GM19239 (cell line): ENCODE measurements around the gene DNAJB11.
"Not testable (repeated sequence)": the region's sequence is repeated elsewhere in the genome, so short reads cannot be mapped to it uniquely, and the experiment has no call there.

Experiments used
- DNase-seq: peaks from one replicate; pipeline ENCODE4 v3.0.0; 2011; ENCODE audit warnings: low spot score; ENCODE audit not compliant: insufficient read length
- FAIRE-seq: peaks from 2 replicates; lab custom pipeline; 2011; peaks lifted over from hg19 to GRCh38; lab: Jason Lieb, UNC

DNAJB11 gene

DNA sequence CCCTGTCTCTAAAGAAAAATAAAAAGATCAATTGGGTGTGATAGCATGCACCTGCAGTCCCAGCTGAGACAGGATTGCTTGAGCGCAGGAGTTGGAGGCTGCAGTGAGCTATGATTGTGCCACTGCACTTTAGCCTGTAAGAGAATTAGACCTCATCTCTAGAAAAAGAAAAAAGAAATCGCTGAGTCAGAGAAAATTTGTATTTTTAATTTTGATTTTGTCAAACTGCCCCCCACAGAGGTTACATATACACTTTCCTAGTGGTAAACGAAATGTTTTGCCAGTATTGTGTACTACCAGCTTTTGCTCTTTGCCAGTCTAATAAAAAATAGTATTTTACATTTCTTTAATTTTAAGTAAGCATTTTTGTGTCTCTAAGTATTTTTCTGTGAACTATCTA lies 21.0 kb upstream of the DNAJB11 start:
- FAIRE-seq = no peak
- DNase-seq = no peak

DNA sequence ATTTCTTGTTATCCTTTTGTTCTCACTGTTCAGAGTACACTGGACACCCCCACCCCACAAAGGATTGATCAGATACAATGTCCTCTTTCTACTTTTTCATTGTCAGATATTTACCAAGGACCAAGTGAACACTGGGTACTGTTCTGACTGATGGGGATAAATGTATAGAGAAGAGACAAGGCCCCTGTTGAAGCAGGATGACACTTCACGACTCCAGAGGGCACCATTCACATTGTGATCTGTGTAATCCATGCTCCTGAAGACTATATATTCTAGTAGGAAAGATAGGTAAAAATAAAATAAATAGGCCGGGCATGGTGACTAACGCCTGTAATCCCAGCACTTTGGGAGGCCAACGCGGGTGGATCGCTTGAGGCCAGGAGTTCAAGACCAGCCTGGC lies 19.1 kb upstream of the DNAJB11 start:
- FAIRE-seq (no peak), DNase-seq (no peak)

DNA sequence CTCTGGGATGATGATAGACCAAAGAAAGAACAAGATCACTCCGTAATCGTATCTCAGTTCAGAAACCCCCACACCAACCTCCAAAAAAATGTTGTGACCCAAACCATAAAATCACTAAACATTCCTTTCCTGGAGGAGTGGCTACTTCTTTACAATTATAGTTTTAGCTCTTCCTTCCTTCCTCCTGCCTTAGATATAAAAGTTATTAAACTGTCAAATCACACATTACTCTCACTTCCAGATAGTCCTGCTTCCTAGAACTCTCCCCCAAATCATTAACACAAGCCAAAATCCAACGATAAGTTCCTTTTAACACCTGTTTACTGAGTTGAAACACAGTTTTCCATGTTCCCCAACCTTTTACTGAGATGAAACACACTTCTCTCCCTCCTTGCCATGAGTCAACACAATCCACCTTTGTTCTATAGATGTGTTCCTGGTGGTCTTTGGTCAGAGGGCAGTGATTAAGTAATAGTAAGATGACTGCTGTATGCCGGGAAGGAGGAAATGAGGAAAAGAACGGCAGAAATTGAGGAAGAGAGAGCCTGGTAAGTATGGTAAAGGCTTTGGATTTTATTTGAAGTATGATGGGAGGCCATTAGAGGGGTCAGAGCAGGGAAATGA lies 18.0 kb upstream of the DNAJB11 start:
- peak; percentile 67 for FAIRE-seq

DNA sequence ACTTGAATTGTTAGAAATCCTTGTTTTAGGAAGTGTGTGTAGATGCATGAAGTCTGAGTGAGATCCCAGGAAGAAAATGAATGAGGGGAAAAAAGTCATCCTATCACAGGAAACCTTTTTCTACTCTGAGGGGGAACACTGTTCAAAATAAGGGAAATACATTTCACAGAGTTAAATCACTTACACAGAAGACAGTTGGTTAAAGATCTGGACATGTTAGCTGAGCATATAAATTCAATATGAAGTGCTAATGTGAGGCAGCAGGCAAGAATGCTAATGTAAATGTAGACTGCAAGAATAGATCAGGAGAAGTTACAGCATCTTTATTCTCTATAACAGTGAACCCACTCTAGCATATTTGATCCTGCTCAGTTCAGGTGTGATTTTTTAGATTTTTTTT lies 5.9 kb upstream of the DNAJB11 start:
- FAIRE-seq (no peak), DNase-seq (no peak)

More for the DNA sequence above, 18.0 kb upstream of the DNAJB11 start:
- DNase-seq = no peak

DNA sequence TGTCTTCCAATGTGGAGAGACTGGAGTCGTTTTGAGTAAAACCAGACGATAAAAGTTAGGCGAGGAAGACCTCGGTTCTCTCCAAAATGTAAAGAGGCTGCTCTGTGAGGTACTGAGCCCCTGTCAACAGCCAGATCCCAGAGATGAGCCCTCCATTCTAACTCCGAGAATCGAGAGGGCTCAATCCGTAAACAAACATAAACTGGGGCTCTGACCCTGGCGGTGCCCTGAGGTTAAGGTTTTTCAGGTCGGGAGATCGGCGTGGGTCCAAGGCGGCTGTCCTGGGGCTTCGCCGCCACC lies 3.8 kb upstream of the DNAJB11 start:
- no peak for FAIRE-seq

DNA sequence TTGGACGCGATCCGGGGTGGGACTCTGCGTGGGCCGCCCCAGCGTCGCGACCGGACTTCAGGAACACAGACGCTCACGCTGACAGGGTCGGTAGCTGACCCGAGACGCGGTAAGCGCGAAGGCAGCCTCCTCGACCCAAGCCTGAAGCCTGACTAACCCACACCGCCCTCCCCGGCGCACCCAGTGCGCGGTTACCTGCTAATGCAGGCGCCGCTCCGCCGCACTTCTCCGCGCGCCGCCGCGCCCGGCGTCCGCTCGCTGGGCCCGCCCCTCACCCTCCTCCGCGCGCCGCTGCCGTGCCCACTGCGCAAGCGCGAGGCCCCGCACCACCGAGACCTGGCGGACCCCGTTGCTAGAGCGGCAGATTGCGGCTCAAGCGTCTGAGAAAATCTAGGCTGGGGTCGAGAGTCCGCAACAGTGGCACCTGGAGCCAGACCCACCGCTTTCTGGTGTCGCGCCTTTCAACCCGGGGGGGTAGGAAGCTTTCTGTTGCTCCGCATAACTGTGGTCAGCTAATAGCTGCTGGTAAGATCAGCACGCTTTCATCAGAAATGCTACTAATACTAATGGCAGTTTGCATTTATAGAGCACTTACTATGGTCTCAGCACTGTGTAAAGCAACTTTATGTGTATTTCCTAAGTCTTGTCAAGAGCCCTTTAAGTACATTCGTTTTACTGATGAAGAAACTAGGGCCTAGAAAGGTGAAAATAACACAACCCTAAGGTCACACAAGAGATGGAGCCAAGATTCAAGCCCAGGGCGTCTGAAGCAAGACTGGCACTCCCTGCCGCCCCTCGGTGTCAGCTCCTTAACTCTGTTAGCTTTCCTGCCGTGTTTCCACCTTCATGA lies 3.2 kb upstream of the DNAJB11 start, which contains the start of gene TBCCD1:
Gene TBCCD1, minus strand, starts transcription at position 268 of the 850 bp plus-strand sequence. CDS start 3,010 bp downstream, outside the sequence.
- DNase-seq = peak; percentile 60
- peak; percentile 88 for FAIRE-seq

More for the DNA sequence above, 3.8 kb upstream of the DNAJB11 start:
- no peak for DNase-seq

DNA sequence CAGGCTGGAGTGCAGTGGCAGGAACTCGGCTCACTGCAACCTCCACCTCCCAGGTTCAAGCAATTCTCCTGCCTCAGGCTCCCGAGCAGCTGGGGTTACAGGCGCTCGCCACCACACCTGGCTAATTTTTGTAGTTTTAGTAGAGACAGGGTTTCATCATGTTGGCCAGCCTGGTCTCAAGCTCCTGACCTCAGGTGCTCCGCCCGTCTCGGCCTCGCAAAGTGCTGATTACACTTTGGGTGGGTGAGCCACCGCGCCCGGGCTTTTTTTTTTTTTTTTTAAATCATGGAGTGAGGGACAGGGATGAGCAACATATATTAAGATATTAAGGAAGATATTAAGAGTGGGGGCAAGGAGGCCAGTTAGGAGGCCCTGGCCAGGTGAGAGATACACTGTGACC lies 1.2 kb upstream of the DNAJB11 start:
- DNase-seq, FAIRE-seq: not testable (repeated sequence)

DNA sequence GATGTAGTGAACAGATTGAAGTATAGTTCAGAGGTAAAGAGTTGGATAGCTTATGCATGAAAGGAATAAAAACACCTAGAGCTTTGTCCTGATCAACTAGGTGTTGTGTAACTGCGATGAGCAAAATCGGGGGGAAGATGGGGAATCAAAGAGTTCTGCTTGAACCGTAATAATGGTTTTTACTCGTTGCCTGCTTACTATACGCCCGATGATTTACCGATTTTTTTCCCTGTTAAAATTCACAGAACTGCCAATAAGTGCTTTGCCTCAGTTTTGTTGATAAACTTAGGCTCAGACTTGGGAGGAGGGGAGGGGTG lies 783 bp upstream of the DNAJB11 start:
- no peak for FAIRE-seq
- no peak for DNase-seq

DNA sequence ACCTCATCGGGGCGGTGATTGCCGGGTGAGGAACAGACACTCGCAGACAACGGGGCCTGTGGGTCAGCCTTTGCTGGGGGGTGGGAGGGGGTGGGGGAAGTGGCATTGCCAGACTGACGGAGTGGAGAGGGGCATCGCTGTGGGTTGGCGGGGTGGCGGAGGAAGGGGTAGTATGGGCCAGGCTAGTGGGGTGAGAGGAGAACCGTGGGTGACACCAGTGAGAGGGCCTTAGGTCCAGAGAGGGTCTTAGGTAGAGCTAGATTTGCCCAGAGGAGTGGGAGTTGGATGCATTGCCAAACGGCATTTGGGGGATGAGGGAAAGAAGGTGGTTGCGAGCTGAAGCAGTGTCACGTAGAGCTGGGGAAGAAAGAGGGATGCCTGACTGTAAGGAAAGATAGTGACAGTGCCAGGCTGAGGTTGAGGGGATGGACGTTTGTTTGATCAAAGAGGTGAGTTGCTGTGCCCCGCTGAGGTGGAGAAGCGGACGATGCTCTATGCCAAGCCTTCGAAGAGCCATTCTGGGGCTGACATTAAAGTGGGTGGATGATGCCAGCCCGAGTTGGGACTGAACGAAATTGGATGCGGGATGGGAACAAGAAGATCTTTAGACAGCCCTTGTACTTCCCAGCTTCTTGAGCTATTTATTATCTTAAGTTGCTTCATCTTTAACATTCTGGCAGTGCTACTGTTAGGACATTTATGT lies 572 bp downstream of the DNAJB11 start:
- FAIRE-seq = no peak
- no peak for DNase-seq

DNA sequence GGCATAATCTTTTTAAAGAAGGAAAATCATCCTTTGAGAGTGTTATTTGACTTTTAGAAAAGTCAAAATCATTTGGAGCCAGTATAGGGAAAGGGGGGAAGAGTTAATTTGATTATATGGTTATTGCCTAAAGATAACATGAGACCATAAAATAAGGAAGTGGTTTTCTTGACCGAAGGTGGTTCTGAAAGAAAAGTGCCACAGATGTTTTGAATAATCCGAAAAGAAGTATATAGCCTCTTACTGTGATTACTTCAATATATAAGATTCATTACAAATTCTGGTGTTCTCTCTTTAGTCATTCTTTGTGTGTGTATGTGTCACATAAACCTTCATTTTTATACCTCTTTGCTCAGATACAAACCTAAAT lies 1.1 kb downstream of the DNAJB11 start:
- FAIRE-seq (no peak), DNase-seq (no peak)

DNA sequence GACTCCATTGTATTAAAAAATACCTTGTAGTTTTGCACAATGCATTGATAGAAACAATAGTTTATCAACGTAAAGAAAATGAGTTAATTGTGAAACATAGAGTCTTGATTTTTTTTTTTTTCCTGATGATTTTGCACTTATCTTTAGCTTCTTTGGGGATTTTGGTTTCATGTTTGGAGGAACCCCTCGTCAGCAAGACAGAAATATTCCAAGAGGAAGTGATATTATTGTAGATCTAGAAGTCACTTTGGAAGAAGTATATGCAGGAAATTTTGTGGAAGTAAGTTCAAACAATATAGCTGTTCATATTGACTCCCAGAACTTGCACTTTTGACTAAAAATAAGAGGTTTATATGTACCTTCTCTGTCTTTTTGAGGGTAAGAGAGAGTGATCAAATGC lies 7.0 kb downstream of the DNAJB11 start:
- no peak for FAIRE-seq
- no peak for DNase-seq

DNA sequence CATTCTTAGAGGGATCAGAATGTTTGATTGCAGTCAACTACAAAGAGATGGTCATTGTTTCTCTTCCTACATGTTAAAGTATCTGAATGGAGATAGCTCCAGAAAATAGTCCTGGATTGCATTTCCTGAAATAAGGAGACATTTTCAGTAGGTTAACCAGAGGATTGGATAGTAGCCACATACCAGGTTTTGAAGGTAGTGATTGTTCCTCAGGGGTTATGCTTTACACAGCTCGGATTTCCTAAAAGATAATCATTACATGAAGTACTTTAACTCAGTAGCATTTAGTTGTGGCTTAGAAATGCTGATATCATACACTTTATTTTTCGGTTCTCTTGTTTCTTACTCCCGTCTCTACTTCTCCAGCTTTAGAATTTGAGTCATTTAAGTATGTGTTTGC lies 10.3 kb downstream of the DNAJB11 start:
- DNase-seq (no peak), FAIRE-seq (no peak)

DNA sequence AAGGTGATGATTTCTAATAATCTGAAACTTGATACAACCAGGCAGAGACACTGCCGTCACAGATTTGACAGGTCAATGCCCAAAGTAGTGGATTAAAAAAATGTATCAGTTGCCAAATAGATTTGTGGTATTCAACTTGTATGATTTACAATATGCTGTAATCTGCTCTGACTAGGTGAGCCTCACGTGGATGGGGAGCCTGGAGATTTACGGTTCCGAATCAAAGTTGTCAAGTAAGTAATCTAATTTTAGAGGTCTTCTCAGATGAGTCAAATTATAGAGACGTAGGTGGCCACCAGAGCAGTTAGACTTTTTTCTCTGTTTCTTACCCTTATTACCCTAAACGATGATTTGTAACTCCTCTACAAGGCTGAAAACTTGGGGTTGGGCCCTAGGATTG lies 12.0 kb downstream of the DNAJB11 start:
- DNase-seq (no peak), FAIRE-seq (no peak)

DNA sequence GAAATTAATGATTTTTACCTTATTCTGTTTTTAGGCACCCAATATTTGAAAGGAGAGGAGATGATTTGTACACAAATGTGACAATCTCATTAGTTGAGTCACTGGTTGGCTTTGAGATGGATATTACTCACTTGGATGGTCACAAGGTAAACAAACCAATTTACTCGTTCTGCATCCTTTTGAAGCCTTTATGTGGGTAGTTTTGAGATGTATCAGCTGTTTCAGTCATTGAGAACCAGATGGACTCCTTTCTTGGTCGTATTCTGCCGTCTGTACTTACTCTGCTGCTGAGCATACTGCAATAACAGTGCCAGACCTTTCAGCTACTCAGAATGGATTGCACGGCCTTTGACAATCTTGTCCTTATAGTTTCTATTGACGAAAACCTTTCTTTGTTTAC lies 13.3 kb downstream of the DNAJB11 start:
- DNase-seq = no peak
- no peak for FAIRE-seq

DNA sequence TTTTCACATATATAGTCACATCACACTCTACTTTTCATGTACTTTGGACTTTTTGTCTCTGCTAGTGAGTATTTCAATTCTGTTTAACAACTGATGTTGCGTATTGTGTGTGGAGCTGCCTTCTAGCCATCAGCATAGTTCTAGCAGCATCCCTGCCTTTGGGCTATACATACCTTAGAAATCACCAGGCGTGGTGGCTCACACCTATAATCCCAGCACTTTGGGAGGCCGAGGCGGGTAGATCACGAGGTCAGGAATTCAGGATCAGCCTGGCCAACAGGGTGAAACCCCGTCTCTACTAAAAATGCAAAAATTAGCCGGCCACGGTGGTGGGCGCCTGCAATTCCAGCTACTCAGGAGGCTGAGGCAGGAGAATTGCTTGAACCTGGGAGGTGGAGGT lies 15.7 kb downstream of the DNAJB11 start:
- not testable (repeated sequence) for FAIRE-seq, DNase-seq

DNA sequence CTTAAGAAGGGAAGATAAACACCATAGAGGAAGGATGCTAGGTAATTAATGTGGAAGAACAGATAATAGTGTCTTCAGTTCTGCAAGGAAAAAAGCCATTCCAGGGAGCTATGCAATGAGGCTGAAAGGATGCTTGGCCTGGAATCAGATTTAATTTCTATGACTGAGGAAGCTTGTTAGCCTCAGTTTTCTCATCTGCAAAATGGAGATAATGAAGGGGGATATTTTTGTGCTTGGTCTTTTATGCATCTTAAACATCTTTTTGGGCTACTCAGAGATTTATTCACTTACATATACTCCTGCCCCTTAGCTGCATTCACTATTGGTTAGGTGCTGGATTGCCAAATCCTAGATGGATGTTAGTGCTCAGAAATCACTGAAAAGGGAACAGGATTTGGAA lies 16.7 kb downstream of the DNAJB11 start:
- FAIRE-seq (no peak), DNase-seq (no peak)

DNA sequence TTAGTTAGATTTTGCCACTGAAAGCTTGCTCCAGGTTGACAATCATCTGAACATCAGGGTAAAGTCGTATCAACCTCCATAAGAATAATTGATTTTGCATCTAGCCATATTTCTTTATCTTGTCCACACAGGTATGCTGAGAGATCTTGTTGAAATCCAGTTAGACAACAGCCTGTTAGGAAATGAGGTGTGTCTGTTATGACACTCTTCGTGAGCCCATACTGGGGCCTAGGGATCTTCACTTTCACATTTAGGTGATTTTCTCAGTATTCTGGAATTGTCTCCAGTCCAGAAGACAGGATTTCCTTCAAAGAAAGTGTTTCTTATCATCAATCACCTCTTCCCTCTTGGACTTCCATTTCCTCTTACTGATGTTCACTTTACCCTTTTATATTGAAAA lies 18.1 kb downstream of the DNAJB11 start:
- no peak for FAIRE-seq
- DNase-seq = no peak

DNA sequence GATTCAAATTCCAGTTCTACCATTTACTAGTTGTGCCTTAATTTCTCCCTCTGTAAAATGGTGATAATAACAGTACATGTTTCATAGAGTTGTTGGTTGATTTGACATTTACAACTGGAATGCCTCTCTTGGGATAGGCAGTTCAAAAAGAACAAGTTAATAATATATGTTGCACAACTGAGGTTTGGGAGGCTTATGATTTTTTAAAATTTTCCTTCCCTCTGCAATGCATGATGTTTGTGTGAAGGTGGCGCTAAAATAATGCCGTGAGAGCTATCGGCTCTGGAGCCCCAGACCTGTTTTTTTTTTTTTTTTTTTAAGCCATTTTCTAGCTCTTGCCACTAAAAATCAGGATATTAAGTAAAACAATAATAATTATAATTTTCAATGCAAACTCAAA lies 18.6 kb downstream of the DNAJB11 start:
- FAIRE-seq = no peak
- DNase-seq = no peak

DNA sequence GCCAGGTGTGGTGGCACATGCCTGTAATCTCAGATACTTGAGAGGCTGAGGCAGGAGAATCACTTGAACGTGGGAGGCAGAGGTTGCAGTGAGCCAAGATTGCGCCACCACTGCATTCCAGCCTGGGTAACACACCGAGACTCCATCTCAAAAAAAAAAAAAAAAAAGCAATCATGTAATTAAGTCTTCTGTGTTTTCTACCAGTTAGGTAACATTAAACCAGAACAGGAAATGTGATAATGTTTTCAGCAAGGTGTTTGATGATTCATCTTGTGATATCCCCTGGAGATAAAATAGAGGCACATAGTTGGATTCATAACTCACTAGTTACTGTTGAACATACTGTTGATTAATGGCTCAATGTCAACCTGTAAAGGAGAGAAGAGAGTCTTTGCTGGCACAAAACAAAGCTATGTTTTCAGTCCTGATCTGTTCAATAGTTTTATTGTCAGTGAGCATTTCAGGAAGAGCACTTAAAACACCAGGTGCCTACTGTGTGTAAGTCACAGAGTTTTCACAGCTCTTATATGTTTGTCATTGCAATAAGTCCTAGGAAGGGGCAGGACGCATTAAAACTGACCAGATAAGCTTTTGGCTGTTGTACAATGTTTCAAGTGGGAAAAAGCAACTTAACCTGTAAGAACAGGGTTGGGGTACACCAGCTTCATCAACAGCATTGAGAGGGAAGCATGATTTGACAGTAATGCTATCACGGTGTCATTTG lies 19.5 kb downstream of the DNAJB11 start:
- no peak for FAIRE-seq
- DNase-seq = no peak

DNA sequence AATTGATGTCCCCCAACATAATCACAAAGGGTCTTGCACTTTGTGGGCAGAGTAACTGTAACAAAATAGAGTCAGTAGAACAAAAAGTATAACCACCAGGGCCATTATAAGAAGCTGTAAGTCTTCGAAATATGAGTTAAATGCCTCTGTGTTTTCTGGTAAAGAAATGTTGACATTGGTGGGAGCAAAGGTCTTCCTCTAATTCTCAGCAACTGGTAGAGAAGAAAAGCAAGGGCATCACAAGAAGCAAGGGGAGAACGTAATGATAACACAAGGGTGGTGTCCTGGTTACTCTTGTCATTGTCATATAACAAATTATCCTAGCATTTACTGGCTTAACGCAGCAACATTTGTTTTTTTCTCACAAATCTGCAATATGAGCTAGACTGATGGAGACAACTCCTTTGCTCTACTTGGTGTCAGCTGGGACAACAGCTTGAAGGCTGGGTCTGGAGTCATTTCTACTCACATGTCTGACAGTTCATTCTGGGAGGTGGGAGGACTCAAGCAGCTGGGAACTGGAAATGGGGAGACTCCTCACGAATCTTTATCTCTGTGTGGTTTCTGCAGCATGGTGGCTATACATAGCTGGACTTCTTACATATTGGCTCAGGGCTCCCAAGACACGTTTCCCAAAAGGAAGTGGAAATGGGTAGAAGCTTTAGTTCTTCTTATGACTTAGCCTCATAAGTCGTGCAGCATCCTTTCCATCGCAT lies 20.2 kb downstream of the DNAJB11 start:
- no peak for DNase-seq
- no peak for FAIRE-seq
